Activated CD4-positive, alpha-beta memory T cell treated with anti-CD3 and anti-CD28 coated beads for 36 hours (primary cell): ENCODE data around the gene FAM53B. TPM values are rescaled to one million over a fixed set of nuclear protein-coding genes. Genes with fewer than 3 reads are reported as not detected.
A peak's percentile ranks its signal among the peaks of the same experiment; 100 is the strongest.

ENCODE experiments used
- CTCF ChIA-PET: fragments of 350-600 bp; sonication (Branson Sonifier 250); formaldehyde crosslinking; loops from one replicate; lab custom pipeline; 2021; ENCODE audit warnings: antibody characterized with exemption, inconsistent platforms; lab: Charles Lee
- POLR2A ChIA-PET: fragments of 350-600 bp; sonication (Branson Sonifier 250); formaldehyde crosslinking; loops from one replicate; lab custom pipeline; 2021; ENCODE audit warnings: antibody characterized with exemption; lab: Charles Lee
- DNase-seq: peaks from one replicate; pipeline ENCODE4 v3.0.0-alpha.2; 2020
- H3K27ac Mint-ChIP-seq: one replicate; pipeline ENCODE4 v1.8.0; 2021; ENCODE audit warnings: mixed read lengths
- H3K27me3 Mint-ChIP-seq: one replicate; pipeline ENCODE4 v1.8.0; 2021; ENCODE audit warnings: mixed read lengths
- H3K36me3 Mint-ChIP-seq: one replicate; pipeline ENCODE4 v1.8.0; 2021; ENCODE audit warnings: mixed read lengths
- H3K4me1 Mint-ChIP-seq: one replicate; pipeline ENCODE4 v1.8.0; 2021; ENCODE audit warnings: low read depth, mixed read lengths
- H3K4me3 Mint-ChIP-seq: one replicate; pipeline ENCODE4 v1.8.0; 2021; ENCODE audit warnings: mild to moderate bottlenecking, mixed read lengths
- H3K9me3 Mint-ChIP-seq: one replicate; pipeline ENCODE4 v1.8.0; 2021; ENCODE audit warnings: mixed read lengths
- intact Hi-C: fragments of 100-400 bp; cut with micrococcal nuclease; formaldehyde crosslinking; loops from one replicate; pipeline ENCODE4 v1.15.1; 2023
- total RNA-seq, 2 experiments: library from RNA; stranded (reverse); gene quantifications; one replicate each; pipeline ENCODE4 v1.2.3, GENCODE V29; 2021

The FAM53B gene
- total RNA-seq, 2 experiments from 2014 or later, result 25.3 to 25.5 TPM

GRCh38 chr10:124727361-124727960 lies 16.7 kb downstream of the FAM53B start:
- DNase-seq, result no peak
- intact Hi-C loops, result no loop called here
- Mint-ChIP-seq H3K4me3 (no peak overlapping the region), H3K36me3 (peaks cover 6% of the 10 kb centered on the region), H3K4me1 (peaks cover 93% of the 10 kb centered on the region), H3K27ac (peak overlapping the region; percentile 87), H3K27me3 (no peaks in the 10 kb centered on the region), H3K9me3 (no peaks in the 10 kb centered on the region)
- POLR2A ChIA-PET, result interaction anchor here (1.2 to 9.6 kb wide), 4 partner anchors 9 to 39 kb away, joined by 3 to 138 read pairs (median 10); no protein-coding TSS in a partner anchor
- CTCF ChIA-PET, result interaction anchor here (1.2 to 8.5 kb wide), 4 partner anchors 9 to 79 kb away, joined by 3 to 115 read pairs (median 16); no protein-coding TSS in a partner anchor

GRCh38 chr10:124725791-124726190 lies 18.4 kb downstream of the FAM53B start:
- no peak overlapping the region for H3K27ac Mint-ChIP-seq
- H3K9me3 Mint-ChIP-seq, result no peaks in the 10 kb centered on the region
- CTCF ChIA-PET, result interaction anchor here (1.1 to 4.8 kb wide), 4 partner anchors 10 to 37 kb away, joined by 3 to 56 read pairs (median 5); no protein-coding TSS in a partner anchor
- H3K4me1 Mint-ChIP-seq, result peaks cover 98% of the 10 kb centered on the region
- POLR2A ChIA-PET, result interaction anchor here (1.2 to 9.6 kb wide), 3 partner anchors 7 to 15 kb away, joined by 4 to 138 read pairs (median 46); no protein-coding TSS in a partner anchor
- no peaks in the 10 kb centered on the region for H3K27me3 Mint-ChIP-seq
- no peak overlapping the region for H3K4me3 Mint-ChIP-seq
- no peak for DNase-seq
- intact Hi-C loops, result no loop called here
- peaks cover 7% of the 10 kb centered on the region for H3K36me3 Mint-ChIP-seq

GRCh38 chr10:124725171-124725631 lies 19.0 kb downstream of the FAM53B start:
- H3K27me3 Mint-ChIP-seq, result no peaks in the 10 kb centered on the region
- DNase-seq, result peak; percentile 7
- peaks cover 9% of the 10 kb centered on the region for H3K36me3 Mint-ChIP-seq
- H3K9me3 Mint-ChIP-seq, result no peaks in the 10 kb centered on the region
- peaks cover 97% of the 10 kb centered on the region for H3K4me1 Mint-ChIP-seq
- POLR2A ChIA-PET, result interaction anchor here (1.0 to 3.9 kb wide), 6 partner anchors 8 to 36 kb away, joined by 4 to 46 read pairs (median 16); no protein-coding TSS in a partner anchor
- no peak overlapping the region for H3K4me3 Mint-ChIP-seq
- intact Hi-C loops, result no loop called here
- CTCF ChIA-PET, result interaction anchor here (1.0 to 4.8 kb wide), 7 partner anchors 8 to 185 kb away, joined by 3 to 56 read pairs (median 4); no protein-coding TSS in a partner anchor
- H3K27ac Mint-ChIP-seq, result peak overlapping the region; percentile 97

GRCh38 chr10:124724279-124725027 lies 19.7 kb downstream of the FAM53B start:
- no peak overlapping the region for H3K4me3 Mint-ChIP-seq
- H3K9me3 Mint-ChIP-seq, result no peaks in the 10 kb centered on the region
- intact Hi-C loops, result no loop called here
- peak; percentile 12 for DNase-seq
- peaks cover 7% of the 10 kb centered on the region for H3K36me3 Mint-ChIP-seq
- POLR2A ChIA-PET, result interaction anchor here (1.0 to 3.9 kb wide), 6 partner anchors 9 to 35 kb away, joined by 3 to 46 read pairs (median 16); no protein-coding TSS in a partner anchor
- peaks cover 94% of the 10 kb centered on the region for H3K4me1 Mint-ChIP-seq
- H3K27ac Mint-ChIP-seq, result peak overlapping the region; percentile 97
- H3K27me3 Mint-ChIP-seq, result no peaks in the 10 kb centered on the region
- CTCF ChIA-PET, result interaction anchor here (1.0 to 4.8 kb wide), 5 partner anchors 9 to 184 kb away, joined by 3 to 56 read pairs (median 4); no protein-coding TSS in a partner anchor

- intact Hi-C loops, result loop anchor here (1.0 kb wide), 3 partner anchors 9 to 35 kb away; no protein-coding TSS in a partner anchor
- Mint-ChIP-seq H3K27ac (peak overlapping the region; percentile 97), H3K27me3 (no peaks in the 10 kb centered on the region), H3K4me3 (peak overlapping the region; percentile 40), H3K4me1 (peaks cover 94% of the 10 kb centered on the region), H3K36me3 (peaks cover 7% of the 10 kb centered on the region), H3K9me3 (no peaks in the 10 kb centered on the region)
- CTCF ChIA-PET, result interaction anchor here (1.0 to 4.8 kb wide), 7 partner anchors 8 to 183 kb away, joined by 4 to 56 read pairs (median 14); no protein-coding TSS in a partner anchor
- DNase-seq, result no peak
- POLR2A ChIA-PET, result interaction anchor here (0.9 to 3.9 kb wide), 11 partner anchors 10 to 37 kb away, joined by 3 to 46 read pairs (median 6); no protein-coding TSS in a partner anchor
Observed at GRCh38 chr10:124723826-124724225, 20.4 kb downstream of the FAM53B start.

GRCh38 chr10:124722798-124723783 lies 21.1 kb downstream of the FAM53B start:
- POLR2A ChIA-PET, result interaction anchor here (0.6 to 3.9 kb wide), 13 partner anchors 11 to 107 kb away, joined by 3 to 46 read pairs (median 5); no protein-coding TSS in a partner anchor
- peaks cover 7% of the 10 kb centered on the region for H3K36me3 Mint-ChIP-seq
- intact Hi-C loops, result loop anchor here (1.0 kb wide), 3 partner anchors 10 to 34 kb away; no protein-coding TSS in a partner anchor
- peaks cover 94% of the 10 kb centered on the region for H3K4me1 Mint-ChIP-seq
- DNase-seq, result peak; percentile 87
- H3K27ac Mint-ChIP-seq, result peak overlapping the region; percentile 97
- H3K27me3 Mint-ChIP-seq, result no peaks in the 10 kb centered on the region
- H3K9me3 Mint-ChIP-seq, result no peaks in the 10 kb centered on the region
- CTCF ChIA-PET, result interaction anchor here (0.7 to 4.8 kb wide), 15 partner anchors 9 to 304 kb away, joined by 3 to 56 read pairs (median 5); partner anchors contain the start of gene OAT
- peak overlapping the region; percentile 43 for H3K4me3 Mint-ChIP-seq

- intact Hi-C loops, result no loop called here
- H3K4me3 Mint-ChIP-seq, result no peak overlapping the region
- peaks cover 15% of the 10 kb centered on the region for H3K36me3 Mint-ChIP-seq
- ChIA-PET POLR2A (interaction anchor here (1.2 to 6.6 kb wide), 6 partner anchors 9 to 32 kb away, joined by 4 to 138 read pairs (median 34); no protein-coding TSS in a partner anchor), CTCF (interaction anchor here (1.0 to 7.2 kb wide), 9 partner anchors 10 to 94 kb away, joined by 3 to 127 read pairs (median 7); no protein-coding TSS in a partner anchor)
- H3K27me3 Mint-ChIP-seq, result no peaks in the 10 kb centered on the region
- peak overlapping the region; percentile 75 for H3K27ac Mint-ChIP-seq
- H3K9me3 Mint-ChIP-seq, result no peaks in the 10 kb centered on the region
- peak; percentile 64 for DNase-seq
- peaks cover 95% of the 10 kb centered on the region for H3K4me1 Mint-ChIP-seq
Observed at GRCh38 chr10:124721330-124722045, 22.7 kb downstream of the FAM53B start.

- peaks cover 18% of the 10 kb centered on the region for H3K36me3 Mint-ChIP-seq
- peak; percentile 85 for DNase-seq
- H3K4me3 Mint-ChIP-seq, result peak overlapping the region; percentile 74
- H3K27me3 Mint-ChIP-seq, result no peaks in the 10 kb centered on the region
- ChIA-PET CTCF (interaction anchor here (0.6 to 7.2 kb wide), 28 partner anchors 11 to 107 kb away, joined by 3 to 127 read pairs (median 7); no protein-coding TSS in a partner anchor), POLR2A (interaction anchor here (0.8 to 8.0 kb wide), 18 partner anchors 10 to 197 kb away, joined by 3 to 155 read pairs (median 8); no protein-coding TSS in a partner anchor)
- H3K9me3 Mint-ChIP-seq, result no peaks in the 10 kb centered on the region
- peaks cover 92% of the 10 kb centered on the region for H3K4me1 Mint-ChIP-seq
- peak overlapping the region; percentile 96 for H3K27ac Mint-ChIP-seq
- intact Hi-C loops, result loop anchor here (1.0 kb wide), 1 partner anchor 9 kb away; no protein-coding TSS in a partner anchor
Observed at GRCh38 chr10:124719213-124719851, 24.8 kb downstream of the FAM53B start.

- intact Hi-C loops, result loop anchor here (1.0 kb wide), 6 partner anchors 15 to 77 kb away; no protein-coding TSS in a partner anchor
- POLR2A ChIA-PET, result interaction anchor here (0.6 to 8.0 kb wide), 25 partner anchors 9 to 198 kb away, joined by 3 to 155 read pairs (median 6); partner anchors contain the start of genes ABRAXAS2 and EEF1AKMT2
- H3K4me1 Mint-ChIP-seq, result peaks cover 92% of the 10 kb centered on the region
- CTCF ChIA-PET, result interaction anchor here (0.6 to 7.2 kb wide), 28 partner anchors 10 to 106 kb away, joined by 3 to 127 read pairs (median 7); no protein-coding TSS in a partner anchor
- H3K36me3 Mint-ChIP-seq, result peaks cover 18% of the 10 kb centered on the region
- H3K27me3 Mint-ChIP-seq, result no peaks in the 10 kb centered on the region
- DNase-seq, result peak; percentile 91
- peak overlapping the region; percentile 74 for H3K4me3 Mint-ChIP-seq
- H3K9me3 Mint-ChIP-seq, result no peaks in the 10 kb centered on the region
- H3K27ac Mint-ChIP-seq, result peak overlapping the region; percentile 96
Observed at GRCh38 chr10:124717911-124718741, 26.1 kb downstream of the FAM53B start.
